PC-3 (cell line): Measurements from ENCODE around the gene FSTL5. TPM values are rescaled to one million over a fixed set of nuclear protein-coding genes. Genes with fewer than 3 reads are reported as not detected.

ENCODE experiments used
- ATAC-seq: fragments of 200-7000 bp; cut with Tn5 transposase; 2 replicates; pipeline ENCODE4 v1.9.1; 2020; ENCODE audit warnings: mild to moderate bottlenecking, moderate library complexity
- BruUV-seq: library from RNA; stranded (reverse); fragments of 400-500 nt; replicated peaks from 2 replicates; lab custom pipeline; 2021; lab: Mats Ljungman, UMichigan
- CTCF ChIA-PET: fragments of 300-600 bp; sonication (Branson Sonifier 250); formaldehyde crosslinking; loops from one replicate; lab custom pipeline; 2022; ENCODE audit warnings: antibody characterized with exemption; lab: Charles Lee
- POLR2A ChIA-PET: fragments of 300-600 bp; sonication (Branson Sonifier 250); formaldehyde crosslinking; loops from one replicate; lab custom pipeline; 2022; ENCODE audit warnings: antibody characterized with exemption; ENCODE audit not compliant: unreplicated experiment; lab: Charles Lee
- DNase-seq: peaks from one replicate; pipeline ENCODE4 v3.0.0-alpha.2; 2015
- H2AFZ ChIP-seq: fragments of 300-600 bp; sonication (generic); 2 replicates; pipeline ENCODE4 v1.6.0; 2016; ENCODE audit warnings: antibody characterized with exemption, low read length
- H3F3A ChIP-seq: fragments of 300-600 bp; sonication (generic); one replicate; pipeline ENCODE4 v1.6.0; 2017; ENCODE audit warnings: antibody characterized with exemption, low read length, control low read depth, mild to moderate bottlenecking; ENCODE audit not compliant: unreplicated experiment
- H3K27ac ChIP-seq: fragments of 300-600 bp; sonication (generic); 2 replicates; pipeline ENCODE4 v1.5.1; 2016; ENCODE audit warnings: mild to moderate bottlenecking, low read length
- H3K27me3 ChIP-seq: fragments of 300-600 bp; sonication (generic); 2 replicates; pipeline ENCODE4 v1.6.1; 2016; ENCODE audit warnings: low read length, mixed read lengths
- H3K36me3 ChIP-seq: fragments of 300-600 bp; sonication (generic); 2 replicates; pipeline ENCODE4 v1.6.1; 2016; ENCODE audit warnings: low read depth, mixed run types, low read length, mixed read lengths
- H3K4me1 ChIP-seq: fragments of 300-600 bp; sonication (generic); 2 replicates; pipeline ENCODE4 v1.5.1; 2016; ENCODE audit warnings: low read length; ENCODE audit not compliant: insufficient read depth
- H3K4me2 ChIP-seq: fragments of 300-600 bp; sonication (generic); 2 replicates; pipeline ENCODE4 v1.6.0; 2016; ENCODE audit warnings: low read length
- H3K4me3 ChIP-seq: fragments of 300-600 bp; sonication (generic); 2 replicates; pipeline ENCODE4 v1.5.1; 2016; ENCODE audit warnings: mild to moderate bottlenecking, low read length, mixed read lengths
- H3K79me2 ChIP-seq: fragments of 300-600 bp; sonication (generic); 2 replicates; pipeline ENCODE4 v1.6.1; 2017; ENCODE audit warnings: low read length, mixed read lengths
- H3K9ac ChIP-seq: fragments of 300-600 bp; sonication (generic); 2 replicates; pipeline ENCODE4 v1.6.0; 2016; ENCODE audit warnings: mild to moderate bottlenecking, low read length
- H3K9me2 ChIP-seq: fragments of 300-600 bp; sonication (generic); replicated peaks from 2 replicates; pipeline ENCODE4 v1.6.1; 2016; ENCODE audit warnings: mixed run types, low read length, mixed read lengths
- H3K9me3 ChIP-seq: fragments of 300-600 bp; sonication (generic); 2 replicates; pipeline ENCODE4 v1.6.1; 2016; ENCODE audit warnings: low read length, mixed read lengths
- H4K20me1 ChIP-seq: fragments of 300-600 bp; sonication (generic); 2 replicates; pipeline ENCODE4 v1.6.1; 2016; ENCODE audit warnings: low read length, mixed read lengths
- EZH2 ChIP-seq: fragments of 300-600 bp; sonication (generic); IDR thresholded peaks from one replicate; pipeline ENCODE4 v1.6.1; 2017; ENCODE audit warnings: antibody characterized with exemption, mild to moderate bottlenecking, low read length; ENCODE audit not compliant: unreplicated experiment
- EZH2phosphoT487 ChIP-seq: fragments of 300-600 bp; sonication (generic); IDR thresholded peaks from 2 replicates; pipeline ENCODE4 v1.6.1; 2018; ENCODE audit warnings: mild to moderate bottlenecking, antibody characterized with exemption, low read length, borderline replicate concordance
- intact Hi-C: fragments of 100-400 bp; cut with micrococcal nuclease; formaldehyde crosslinking; loops from 2 replicates; pipeline ENCODE4 v1.9.0; 2023
- total RNA-seq: library from RNA; depleted of rRNA; stranded (reverse); fragments of >200 nt; gene quantifications from 2 replicates; pipeline ENCODE4 v1.2.3, GENCODE V29; 2014
- TF ChIP-seq, protein P1 (sequence below): fragments of 300-600 bp; sonication (generic); conservative IDR thresholded peaks from 2 replicates; pipeline ENCODE4 v1.5.1; 2017; ENCODE audit warnings: antibody characterized with exemption, low read depth, mild to moderate bottlenecking, low read length

FSTL5 gene
- total RNA-seq, 1 experiment from 2014 or later: not detected

DNA sequence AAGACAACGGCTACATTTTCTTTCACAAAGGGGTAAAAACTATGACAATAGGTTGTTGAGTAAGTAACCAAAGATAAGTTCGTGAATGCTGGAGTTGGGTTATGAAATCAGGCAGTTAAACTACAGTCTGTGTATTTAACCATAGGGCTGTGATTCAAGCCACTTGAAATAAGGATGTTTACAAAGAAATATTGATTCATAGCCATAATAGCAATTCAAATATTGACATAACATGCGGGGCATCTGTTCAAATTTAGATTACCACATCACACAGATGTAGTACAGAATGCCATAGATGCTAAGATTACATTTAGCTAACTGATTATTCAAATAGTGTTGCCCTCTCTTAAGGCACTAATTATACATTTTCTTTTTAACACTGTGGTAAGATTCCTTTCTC, 364.1 kb downstream of the FSTL5 start:
- no peaks in the 10 kb centered on the region for H4K20me1 ChIP-seq
- intact Hi-C loops: loop anchor here (2.0 to 5.0 kb wide), 2 partner anchors 157 to 222 kb away; no protein-coding TSS in a partner anchor

DNA sequence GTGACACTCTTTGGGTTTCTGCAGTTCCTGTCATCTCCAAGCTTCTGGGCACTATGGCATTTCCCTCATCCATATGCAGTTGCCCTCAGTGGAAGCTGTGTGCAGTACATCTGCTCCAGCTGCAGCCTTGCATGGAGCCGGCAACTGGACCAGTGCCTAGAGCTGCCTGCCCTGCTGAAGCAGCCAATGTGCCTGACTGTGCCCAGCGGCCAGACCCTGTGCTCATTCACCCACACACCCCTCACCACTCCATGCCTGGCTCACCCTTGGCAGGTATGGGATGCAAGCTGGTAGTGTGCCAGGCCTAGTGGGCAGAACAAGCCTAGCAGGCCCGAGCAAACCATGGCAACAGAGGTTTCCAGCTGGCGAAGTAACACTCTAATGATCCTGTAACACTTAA, 370.8 kb downstream of the FSTL5 start:
- BruUV-seq: no TSS peak
- ChIA-PET POLR2A (no interaction called here), CTCF (no interaction called here)
- ATAC-seq (no peak), DNase-seq (no peak)
- no peak overlapping the region for H2AFZ ChIP-seq
- H4K20me1 ChIP-seq: no peaks in the 10 kb centered on the region
- H3K27me3 ChIP-seq: no peaks in the 10 kb centered on the region
- H3K4me1 ChIP-seq: no peaks in the 10 kb centered on the region
- H3K4me2 ChIP-seq: no peak overlapping the region
- intact Hi-C loops: no loop called here
- TF ChIP-seq EZH2: no peak
- no peaks in the 10 kb centered on the region for H3K9me2 ChIP-seq
- H3K9ac ChIP-seq: no peak overlapping the region
- no peaks in the 10 kb centered on the region for H3F3A ChIP-seq
- no peak overlapping the region for H3K27ac ChIP-seq
- no peaks in the 10 kb centered on the region for H3K9me3 ChIP-seq
- H3K4me3 ChIP-seq: no peak overlapping the region
- H3K79me2 ChIP-seq: no peaks in the 10 kb centered on the region
- no peaks in the 10 kb centered on the region for H3K36me3 ChIP-seq

More for the DNA sequence above, 364.1 kb downstream of the FSTL5 start:
- no peak overlapping the region for H2AFZ ChIP-seq
- DNase-seq (peak; percentile 87), ATAC-seq (peak; percentile 96)
- peak overlapping the region; percentile 88 for H3K27ac ChIP-seq
- H3K4me3 ChIP-seq: peak overlapping the region; percentile 28; the same call in 1 of the 2 replicates
- no TSS peak for BruUV-seq
- no peaks in the 10 kb centered on the region for H3K36me3 ChIP-seq
- H3K27me3 ChIP-seq: no peaks in the 10 kb centered on the region
- no peaks in the 10 kb centered on the region for H3K9me3 ChIP-seq
- H3K4me2 ChIP-seq: peak overlapping the region; percentile 81
- peaks cover 5% of the 10 kb centered on the region for H3F3A ChIP-seq
- ChIA-PET CTCF (no interaction called here), POLR2A (no interaction called here)
- no peaks in the 10 kb centered on the region for H3K79me2 ChIP-seq
- TF ChIP-seq, protein P1, sequence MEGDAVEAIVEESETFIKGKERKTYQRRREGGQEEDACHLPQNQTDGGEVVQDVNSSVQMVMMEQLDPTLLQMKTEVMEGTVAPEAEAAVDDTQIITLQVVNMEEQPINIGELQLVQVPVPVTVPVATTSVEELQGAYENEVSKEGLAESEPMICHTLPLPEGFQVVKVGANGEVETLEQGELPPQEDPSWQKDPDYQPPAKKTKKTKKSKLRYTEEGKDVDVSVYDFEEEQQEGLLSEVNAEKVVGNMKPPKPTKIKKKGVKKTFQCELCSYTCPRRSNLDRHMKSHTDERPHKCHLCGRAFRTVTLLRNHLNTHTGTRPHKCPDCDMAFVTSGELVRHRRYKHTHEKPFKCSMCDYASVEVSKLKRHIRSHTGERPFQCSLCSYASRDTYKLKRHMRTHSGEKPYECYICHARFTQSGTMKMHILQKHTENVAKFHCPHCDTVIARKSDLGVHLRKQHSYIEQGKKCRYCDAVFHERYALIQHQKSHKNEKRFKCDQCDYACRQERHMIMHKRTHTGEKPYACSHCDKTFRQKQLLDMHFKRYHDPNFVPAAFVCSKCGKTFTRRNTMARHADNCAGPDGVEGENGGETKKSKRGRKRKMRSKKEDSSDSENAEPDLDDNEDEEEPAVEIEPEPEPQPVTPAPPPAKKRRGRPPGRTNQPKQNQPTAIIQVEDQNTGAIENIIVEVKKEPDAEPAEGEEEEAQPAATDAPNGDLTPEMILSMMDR: no peak
- TF ChIP-seq EZH2 (no peak), EZH2phosphoT487 (no peak)
- peak overlapping the region; percentile 51; the same call in 1 of the 2 replicates for H3K9ac ChIP-seq
- H3K9me2 ChIP-seq: no peaks in the 10 kb centered on the region
- peaks cover 22% of the 10 kb centered on the region for H3K4me1 ChIP-seq

DNA sequence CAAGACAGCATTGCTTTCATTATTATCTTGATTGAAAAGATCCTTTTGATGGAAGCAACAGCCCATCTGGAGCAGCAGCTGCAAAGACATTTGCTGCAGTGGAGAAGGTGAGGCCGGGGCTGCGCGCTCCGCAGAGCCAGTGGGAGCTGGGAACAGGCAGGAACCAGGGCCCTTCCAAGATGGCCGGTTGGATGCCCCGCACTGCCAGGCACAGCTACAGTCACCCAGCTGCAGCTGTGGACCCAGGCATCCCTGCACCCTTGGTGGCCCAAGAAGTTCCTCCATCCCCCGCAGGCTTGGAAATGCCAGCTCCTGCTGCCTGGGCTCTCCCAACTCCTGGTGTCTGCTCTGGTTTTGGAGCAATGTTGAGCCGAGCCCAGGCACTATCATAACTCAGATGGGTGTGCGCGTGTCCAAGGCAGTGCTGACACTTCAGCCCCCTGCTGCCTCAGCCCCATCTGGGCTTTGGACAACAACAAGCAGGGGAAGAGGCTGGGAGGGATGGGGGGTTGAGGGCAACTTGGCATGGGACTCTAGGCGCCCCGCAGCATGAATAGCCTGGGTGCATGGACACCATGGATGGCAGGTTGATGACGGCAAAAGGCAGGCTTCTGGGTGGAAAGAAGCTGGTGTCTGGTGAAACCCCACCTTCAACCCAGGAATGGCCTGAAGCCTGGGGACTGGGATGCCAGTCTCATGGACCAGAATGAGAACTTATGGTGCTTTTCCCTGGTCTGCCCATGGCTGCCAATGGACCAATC, 371.8 kb downstream of the FSTL5 start:
- Histone ChIP-seq H3K4me1 (no peaks in the 10 kb centered on the region), H3K36me3 (no peaks in the 10 kb centered on the region), H3K27me3 (no peaks in the 10 kb centered on the region), H3K4me3 (no peak overlapping the region), H3K4me2 (no peak overlapping the region), H2AFZ (no peak overlapping the region), H3K79me2 (no peaks in the 10 kb centered on the region), H3F3A (no peaks in the 10 kb centered on the region), H3K9ac (no peak overlapping the region), H3K9me2 (no peaks in the 10 kb centered on the region), H4K20me1 (no peaks in the 10 kb centered on the region), H3K9me3 (no peaks in the 10 kb centered on the region), H3K27ac (no peak overlapping the region)
- intact Hi-C loops: no loop called here
- POLR2A ChIA-PET: no interaction called here
- DNase-seq (no peak), ATAC-seq (no peak)
- no TSS peak for BruUV-seq
- TF ChIP-seq EZH2 (no peak), EZH2phosphoT487 (no peak)
- TF ChIP-seq, protein P1: no peak
- CTCF ChIA-PET: no interaction called here
